ENCODE data around the gene KIAA1217.
"Not testable (repeated sequence)": the region's sequence is repeated elsewhere in the genome, so short reads cannot be mapped to it uniquely, and the experiment has no call there.

The KIAA1217 gene

DNA sequence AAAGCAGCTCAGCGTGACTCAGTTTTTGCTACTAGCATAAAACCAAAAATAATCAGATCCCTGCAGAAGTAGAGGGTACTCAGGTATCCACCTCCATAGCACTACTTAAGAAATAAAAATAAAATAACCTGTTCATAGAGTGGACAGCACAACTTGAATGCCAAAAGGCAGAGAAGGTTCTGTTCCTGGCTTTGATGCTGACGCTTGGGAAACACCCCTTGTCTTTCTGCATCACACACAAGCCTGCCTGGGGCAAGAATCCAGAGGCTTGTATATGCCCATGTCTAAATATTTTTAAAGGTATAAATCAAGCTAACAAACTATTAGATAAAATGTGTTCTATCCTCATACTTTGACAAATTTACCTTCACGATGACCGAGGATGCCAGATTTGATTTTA lies 207.3 kb downstream of the KIAA1217 start:
- DNase-seq: no peak

DNA sequence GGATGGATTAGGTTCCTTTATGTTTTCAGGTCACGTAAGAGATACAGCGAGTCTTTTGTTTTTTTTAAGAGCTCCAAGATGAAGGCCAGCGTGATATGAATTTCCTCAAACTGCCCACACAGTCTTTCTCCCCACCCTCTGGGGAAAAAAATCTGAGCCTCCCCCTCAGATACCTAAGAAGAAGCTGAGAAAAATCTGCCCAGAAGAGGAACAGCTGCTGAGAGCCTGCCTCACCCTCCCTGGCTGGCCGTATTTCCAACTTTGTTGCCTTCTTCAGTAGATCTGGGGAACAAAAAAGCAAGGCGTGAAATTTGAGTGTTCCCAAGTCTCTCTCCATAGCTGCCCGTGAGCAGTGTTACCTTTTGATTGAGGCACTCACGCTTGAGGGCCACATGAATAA lies 208.1 kb downstream of the KIAA1217 start:
- DNase-seq: no peak

DNA sequence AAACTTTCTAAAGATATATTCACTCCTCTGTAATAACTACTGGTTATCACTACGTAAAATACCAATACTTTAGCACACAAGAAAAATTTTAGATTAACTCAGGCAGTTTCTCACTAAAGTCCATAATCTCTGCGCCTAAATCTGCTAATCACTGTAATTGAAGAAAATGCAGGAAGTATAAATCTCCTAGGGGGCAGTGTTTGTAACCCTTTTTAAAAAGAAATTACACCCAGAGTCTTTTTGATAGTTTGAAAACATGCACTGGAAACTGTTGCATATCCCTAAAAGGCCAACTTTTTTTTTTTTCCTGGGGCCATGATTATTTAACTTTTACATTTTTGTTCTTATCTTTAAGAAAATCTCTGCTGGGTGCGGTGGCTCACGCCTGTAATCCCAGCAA lies 209.6 kb downstream of the KIAA1217 start:
- DNase-seq: no peak

DNA sequence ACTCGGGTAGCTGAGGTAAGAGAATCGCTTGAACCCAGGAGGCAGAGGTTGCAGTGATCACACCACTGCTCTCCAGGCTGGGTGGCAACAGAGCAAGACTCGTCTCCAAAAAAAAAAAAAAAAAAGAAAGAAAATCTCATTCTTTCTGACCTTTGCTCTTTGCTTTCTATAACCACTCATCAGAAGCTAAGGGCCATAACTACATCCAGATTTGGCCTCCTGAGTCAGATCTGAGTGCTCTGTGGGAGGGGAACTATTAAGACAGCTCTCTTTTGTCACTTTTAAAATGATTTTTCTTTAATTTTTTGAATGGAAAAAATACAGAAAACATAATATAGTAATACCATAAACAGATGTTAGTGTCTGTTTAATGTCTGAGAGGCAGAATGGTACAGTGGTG lies 210.1 kb downstream of the KIAA1217 start:
- DNase-seq: no peak

DNA sequence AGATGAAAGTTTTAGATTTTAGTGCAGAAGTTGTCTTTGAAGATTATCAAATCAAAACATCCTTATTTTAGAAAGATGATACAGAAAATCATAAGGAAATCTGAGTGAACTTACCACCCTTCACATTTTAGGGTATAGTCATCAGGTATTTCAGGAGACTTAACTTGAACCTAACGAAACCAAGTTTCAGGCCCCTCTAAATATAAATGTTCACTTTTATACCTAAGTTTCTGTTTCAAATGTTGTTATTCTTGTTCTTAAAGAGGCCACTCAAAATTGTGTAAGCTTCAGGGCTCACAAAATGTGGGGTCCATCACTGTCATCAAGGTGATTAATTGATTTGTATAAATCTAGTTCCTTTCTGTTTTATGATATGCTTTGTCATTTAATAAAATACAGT lies 216.2 kb downstream of the KIAA1217 start:
- DNase-seq: no peak

DNA sequence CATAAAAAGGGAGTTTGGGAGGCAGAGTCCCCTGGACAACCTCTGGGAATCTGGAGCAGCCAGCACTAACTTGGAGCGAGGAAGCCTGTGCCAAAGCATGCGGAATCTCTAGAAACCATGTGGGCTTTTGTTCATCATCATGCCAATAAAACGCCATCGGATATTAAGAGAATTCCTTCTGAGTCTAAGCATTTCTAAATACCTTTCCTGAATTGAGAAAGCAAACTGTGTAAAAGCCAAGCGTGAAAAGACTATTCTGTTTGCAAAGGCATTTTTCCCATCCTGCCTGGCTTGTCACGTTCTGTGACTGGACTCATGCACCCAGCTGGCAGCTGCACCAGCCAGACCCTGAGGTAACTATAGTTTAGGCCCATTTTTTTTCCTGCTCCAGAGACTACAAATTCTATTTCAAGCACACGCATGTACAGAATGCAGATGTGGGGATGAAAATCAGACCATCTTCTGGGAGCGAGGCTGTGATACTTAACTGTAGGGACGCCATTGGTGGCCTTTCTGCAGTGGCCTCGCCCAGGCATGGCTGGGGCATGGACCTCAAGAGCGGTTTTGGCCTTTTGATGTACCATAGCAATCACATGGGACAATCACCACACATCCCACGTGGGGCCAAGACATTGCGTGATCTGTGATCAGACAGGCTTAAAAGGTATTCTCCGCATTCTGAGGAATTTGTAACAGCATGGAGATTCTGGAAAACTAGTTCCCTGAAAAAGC lies 218.9 kb downstream of the KIAA1217 start:
- no peak for DNase-seq

DNA sequence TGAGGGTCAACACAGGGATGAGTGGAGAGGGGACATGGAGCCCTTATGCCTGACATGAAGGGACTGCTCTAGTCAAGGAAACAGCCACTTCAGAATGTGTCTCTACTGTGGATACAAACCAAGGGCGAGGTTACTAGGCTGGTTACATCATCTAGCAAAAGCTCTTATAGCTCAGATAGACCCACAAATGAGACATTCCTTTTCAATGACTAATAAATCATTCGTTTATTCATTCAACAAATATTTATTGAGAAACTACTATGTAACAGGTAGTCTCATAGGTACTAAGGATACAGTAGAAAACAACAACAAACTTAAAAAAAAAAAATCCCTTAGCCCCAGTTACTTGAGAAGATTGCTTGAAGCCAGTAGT lies 219.5 kb downstream of the KIAA1217 start:
- DNase-seq: no peak

DNA sequence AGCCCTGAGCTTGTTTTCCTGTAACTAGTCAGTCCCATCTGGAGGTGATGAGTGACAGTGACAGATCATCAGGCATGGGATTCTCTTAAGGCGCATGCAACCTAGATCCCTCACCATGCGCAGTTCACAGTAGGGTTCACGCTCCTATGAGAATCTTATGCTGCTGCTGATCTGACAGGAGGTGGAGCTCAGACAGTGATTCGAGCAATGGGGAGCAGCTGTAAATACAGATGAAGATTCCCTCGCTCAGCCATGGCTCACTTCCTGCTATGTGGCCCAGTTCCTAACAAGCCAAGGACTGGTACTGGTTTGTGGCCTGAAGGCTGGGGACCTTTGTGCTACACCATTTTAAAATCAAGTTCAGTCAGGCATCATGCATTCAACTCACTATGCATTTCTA lies 221.7 kb downstream of the KIAA1217 start:
- DNase-seq: no peak

DNA sequence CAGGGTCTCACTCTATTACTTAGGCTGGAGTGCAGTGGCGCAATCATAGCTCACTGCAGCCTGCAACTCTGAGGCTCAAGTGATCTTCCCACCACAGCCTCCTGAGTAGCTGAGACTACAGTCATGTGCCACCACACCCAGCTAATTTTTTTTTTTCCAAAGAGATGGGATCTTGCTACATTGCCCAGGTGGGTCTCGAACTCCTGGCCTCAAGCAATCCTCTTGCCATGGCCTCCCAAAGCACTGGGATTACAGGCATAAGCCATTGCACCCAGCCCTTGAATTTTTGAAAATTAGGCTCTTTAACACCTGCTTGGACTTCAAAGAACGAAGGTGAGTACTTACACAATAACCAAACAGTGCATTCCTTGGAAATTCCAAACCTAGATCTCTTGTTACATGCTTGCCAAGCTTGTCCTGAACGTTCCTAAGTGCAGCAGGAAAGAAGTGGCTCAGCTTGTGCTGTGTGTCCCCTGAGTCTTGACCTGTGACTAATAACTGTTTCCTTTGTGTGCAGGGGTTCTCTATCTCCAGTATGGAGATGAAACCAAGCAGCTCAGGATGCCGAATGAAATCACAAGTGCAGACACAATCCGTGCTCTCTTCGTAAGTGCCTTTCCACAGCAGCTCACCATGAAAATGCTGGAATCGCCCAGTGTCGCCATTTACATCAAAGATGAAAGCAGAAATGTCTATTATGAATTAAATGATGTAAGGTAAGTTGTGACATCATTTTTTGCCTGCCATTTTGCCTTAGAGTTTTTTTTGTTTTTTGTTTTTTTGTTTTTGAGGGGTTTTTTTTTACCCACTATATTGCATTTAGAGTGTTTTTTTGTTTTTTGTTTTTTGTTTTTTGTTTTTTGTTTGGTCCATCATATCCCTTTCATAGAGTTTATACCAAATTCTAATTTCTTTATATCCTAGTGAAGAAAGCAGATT lies 223.8 kb downstream of the KIAA1217 start:
- DNase-seq: no peak

DNA sequence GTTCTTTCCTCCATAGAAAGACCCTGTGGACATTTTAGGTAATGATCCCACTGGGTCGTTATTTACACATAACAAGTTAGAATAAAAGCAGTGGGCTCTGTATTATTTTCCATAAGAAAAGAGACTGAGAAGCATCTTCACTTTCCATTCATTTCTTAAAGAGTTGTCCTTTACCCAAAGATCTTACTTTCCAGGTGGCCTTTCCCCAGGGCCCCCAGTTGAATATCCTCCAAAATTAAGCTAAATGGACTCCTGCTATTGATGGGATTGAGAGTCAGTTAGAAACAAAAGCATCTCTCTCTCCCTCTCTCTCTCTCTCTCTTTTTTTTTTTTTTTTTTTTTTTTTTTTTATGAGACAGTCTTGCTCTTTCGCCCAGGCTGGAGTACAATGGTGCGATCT lies 224.8 kb downstream of the KIAA1217 start:
- no peak for DNase-seq

DNA sequence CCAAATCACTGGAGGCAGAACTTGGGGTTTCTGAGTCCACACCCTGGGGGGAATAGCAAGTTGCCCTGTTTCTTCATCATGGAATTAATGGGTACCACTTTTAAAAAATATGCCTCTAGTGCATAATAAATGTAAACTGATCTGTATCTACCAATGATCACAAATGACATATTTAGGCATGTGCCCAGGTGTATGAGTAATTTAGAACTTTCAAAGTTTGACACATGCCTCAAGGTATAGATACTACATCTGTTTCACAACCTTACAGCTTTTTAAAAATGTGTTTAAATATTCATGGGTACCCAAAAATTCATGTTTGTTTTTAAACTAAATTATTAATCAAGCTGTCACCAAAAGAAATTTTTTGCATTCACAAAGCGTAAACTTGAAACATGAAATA lies 226.0 kb downstream of the KIAA1217 start:
- no peak for DNase-seq

DNA sequence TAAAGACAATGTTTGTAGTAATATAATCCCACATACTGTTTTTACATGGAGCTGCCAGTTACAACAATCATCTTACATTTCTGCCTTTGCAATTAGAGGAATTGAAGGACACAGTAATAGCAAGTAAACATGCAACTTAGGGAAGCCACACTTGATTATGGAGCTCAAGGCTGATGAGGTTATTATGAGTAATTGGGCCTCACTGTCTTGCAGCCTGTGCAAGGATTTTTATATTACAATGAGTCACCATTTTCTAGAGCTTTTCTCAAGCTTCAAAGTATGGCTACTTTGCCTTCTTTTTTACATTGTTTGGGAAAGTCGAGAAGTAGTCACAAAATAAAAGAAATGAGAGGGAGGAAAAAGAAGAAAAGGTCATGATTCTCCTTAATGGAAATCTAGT lies 226.4 kb downstream of the KIAA1217 start:
- DNase-seq: no peak

DNA sequence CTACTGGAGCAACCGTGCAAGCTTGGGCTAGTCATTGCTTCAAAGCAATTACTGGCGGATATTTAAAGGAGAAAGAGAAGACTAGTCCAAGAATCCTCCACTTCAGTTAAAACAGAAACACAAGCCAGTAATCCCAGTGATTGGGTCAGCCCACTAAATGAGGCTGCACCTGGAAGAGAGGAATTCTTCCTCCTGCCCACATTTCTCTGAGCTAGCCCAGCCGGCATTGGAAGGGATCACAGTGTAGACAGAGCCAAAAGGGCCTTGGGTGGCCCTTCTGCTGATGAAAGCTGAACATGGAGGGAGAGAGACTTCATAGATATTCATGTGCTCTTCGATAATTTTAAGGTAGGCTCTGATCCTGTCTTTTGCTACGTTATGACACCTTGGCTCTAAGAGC lies 228.4 kb downstream of the KIAA1217 start:
- no peak for DNase-seq

DNA sequence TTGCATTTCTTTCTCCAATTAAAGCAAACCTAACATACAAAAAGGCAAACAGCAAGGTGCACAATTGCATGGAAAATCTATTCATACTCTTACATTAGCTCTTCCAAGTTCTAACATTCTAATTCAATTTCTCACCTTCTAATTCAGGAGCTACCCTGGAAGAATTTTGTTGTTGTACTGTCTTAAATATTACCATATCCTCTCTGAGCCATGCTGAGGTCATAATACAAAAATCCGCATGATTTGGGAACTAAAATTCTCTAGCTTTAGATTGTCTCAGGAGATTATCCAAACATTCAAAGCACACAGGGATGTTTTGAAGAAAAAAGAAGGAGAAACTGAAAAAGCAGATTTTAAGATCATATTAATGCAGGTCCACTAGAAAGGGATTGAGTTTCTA lies 229.9 kb downstream of the KIAA1217 start:
- no peak for DNase-seq

DNA sequence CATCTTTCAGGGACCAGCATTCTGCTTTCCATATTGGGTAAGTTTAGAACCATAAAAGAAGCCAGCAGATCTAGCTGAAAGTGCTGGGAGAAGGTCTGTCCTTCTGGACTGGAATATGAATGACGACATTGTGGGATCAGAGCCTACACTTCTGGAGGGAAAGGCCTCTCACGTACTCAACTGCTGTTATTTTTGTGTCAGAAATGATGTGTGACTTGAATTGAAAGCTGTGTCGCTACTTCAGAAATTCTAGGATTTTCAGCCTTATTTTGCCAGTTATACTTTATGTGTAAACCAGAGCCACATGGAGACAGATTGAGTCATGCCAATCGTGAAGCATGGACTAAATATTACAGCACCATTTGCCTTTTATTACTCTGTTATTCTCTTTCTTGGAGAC lies 231.0 kb downstream of the KIAA1217 start:
- DNase-seq: no peak

DNA sequence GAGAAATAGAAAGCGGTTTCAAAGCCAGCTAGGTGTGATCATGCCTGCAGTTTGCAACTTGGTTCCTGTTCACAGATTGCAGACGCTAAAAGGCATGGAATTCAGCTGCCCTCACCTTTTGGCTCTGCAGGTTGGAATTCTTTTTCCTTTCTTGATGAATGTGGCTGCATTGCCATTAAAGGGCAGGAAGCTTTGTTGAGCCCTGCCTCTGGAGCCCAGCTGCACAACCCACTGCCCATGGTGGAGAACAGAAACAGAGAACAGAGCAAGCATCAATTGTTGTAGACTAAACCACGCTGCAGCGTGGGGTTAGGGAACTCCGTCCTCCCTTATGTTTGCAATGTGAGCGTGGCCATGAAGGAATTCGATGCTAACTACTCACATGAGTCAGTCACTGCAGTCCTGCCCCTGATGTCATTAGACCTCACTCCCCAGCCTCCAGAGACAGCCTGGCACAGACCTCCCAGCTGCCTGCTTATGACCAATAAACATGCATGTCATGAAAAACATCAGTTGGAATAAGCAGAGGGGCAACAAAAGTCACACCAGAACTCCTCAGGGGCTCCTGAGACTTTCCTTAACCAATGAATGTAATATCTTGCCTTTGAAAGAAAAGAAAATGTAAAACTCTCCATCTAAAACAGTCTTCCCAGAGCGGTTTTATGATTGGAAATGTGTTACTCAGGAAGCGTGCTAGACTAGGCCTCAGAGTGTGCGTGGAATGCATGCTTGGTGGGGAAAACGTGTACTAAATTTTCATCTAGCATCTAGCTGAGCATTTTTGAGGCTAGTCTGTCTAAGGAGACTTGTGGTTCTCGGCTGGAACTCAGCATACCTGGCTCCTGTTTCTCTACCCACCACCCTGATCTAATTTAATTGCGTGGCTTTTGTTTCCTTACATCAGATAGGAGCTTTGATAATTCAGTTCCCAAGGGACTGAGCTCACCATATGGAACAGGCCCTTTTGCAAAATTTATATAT lies 232.2 kb downstream of the KIAA1217 start:
- DNase-seq: no peak

DNA sequence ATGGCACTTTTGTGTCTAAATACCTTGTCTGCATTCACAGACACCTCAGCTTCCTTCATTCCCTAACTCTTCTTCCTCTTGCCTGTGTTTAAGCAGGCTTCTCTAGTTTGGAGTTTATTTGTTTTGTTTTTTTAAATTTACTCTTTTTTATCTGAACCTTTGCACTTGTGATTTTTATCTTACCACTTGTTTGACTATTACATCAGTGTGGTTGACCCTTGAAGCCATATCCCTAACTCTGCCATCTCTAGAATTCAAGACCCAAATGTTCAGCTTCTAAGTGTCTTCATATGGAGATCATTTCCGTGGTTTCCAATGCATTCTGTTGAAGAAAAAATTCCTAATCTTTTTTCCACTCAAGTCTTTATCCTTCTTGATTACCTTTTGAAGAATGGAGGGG lies 233.3 kb downstream of the KIAA1217 start:
- DNase-seq: no peak

DNA sequence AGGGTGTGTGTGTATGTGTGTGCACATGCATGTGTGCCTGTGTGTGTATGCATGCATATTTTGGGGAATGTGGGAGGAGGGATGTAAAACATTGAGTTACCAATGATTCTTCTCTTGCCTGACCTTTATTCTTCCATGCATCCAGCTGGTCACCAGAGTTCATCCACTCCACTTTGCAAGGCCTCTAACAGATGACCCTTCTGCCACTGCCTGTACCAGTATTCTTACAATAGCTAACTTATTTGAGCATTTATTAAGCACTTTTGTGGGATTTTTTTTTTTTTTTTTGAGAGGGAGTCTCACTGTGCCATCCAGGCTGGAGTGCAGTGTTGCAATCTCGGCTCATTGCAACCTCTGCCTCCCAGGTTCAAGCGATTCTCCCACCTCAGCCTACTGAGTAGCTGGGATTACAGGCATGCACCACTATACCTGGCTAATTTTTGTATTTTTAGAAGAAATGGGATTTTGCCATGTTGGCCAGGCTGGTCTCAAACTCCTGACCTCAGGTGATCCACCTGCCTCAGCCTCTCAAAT lies 233.8 kb downstream of the KIAA1217 start:
- not testable (repeated sequence) for DNase-seq

DNA sequence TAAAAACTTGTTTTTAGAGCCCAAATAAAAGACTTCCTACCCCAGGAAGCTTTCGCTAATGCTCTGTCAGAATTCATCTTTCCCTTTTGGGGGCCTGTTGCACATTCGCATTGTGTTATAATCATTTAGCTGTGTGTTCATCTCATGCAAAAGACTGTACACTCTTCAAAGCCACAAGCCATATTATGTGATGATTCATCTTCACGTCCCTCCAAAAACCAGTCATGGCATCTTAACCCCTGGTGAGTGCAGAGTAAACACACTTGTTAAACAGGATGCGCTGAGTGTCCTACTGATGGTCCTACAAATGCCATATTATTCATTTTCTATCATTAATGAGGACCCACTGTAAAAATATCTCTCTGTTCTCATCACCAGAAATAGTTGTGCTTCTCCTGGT lies 235.4 kb downstream of the KIAA1217 start:
- no peak for DNase-seq

DNA sequence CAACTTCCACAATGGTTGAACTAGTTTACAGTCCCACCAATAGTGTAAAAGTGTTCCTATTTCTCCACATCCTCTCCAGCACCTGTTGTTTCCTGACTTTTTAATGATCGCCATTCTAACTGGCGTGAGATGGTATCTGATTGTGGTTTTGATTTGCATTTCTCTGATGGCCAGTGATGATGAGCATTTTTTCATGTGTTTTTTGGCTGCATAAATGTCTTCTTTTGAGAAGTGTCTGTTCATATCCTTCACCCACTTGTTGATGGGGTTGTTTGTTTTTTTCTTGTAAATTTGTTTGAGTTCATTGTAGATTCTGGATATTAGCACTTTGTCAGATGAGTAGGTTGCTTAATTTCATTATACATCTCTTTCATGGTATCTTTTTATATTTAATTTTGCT lies 237.0 kb downstream of the KIAA1217 start:
- not testable (repeated sequence) for DNase-seq

DNA sequence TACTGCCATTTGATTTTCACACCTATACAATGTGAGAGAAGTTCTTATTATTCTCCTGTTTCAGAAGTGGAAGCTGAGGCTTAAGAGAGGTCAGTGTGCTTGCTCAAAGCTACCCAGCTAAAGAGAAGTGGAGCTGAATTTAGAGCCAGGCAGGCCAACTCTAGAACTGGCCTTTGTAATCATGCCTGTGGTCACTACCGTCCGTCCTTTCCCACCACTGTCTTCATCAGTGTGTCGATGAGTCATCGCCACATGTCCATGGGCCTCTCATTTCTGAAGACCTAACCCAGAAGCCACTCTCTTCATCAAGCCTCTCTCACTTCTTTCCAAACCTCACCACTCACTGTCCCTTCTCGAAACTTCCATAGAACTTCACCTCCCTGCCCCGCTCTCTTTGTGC lies 237.8 kb downstream of the KIAA1217 start:
- DNase-seq: no peak

DNA sequence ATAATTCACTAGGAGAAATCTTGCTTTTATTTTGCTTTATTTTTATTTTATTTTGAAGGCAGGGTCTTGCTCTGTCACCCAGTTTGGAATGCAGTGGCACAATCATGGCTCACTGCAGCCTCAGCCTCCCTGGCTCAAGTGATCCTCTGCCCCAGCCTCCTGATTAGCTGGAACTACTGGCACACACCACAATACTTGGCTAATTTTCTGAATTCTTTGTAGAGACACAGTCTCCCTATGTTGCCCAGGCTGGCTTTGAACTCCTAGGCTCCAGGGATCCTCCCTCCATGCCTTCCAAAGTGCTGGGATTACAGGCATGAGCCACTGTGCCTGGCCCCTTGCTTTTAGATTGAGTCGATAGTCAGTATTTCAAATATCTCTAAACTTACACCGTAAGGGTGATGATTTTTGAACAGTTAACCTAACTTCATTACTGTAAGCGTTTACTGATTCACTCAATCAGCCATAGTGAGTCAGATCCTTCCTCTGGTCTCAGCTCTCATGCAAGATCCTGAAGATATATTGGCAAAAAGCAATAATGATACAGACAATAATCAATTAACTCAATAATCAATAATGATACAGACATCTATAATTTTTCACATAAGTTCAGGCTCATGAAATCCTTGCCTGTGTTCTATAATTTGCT lies 239.5 kb downstream of the KIAA1217 start:
- no peak for DNase-seq

Data from inflammatory macrophage treated with lipopolysaccharide for 1 hour (primary cell).